K562 (cell line): ENCODE data around the gene CCDC186. TPM values are rescaled to one million over a fixed set of nuclear protein-coding genes. Genes with fewer than 3 reads are reported as not detected.

ENCODE experiments used
- ATAC-seq: fragments of 200-7000 bp; cut with Tn5 transposase; 3 replicates; pipeline ENCODE4 v1.9.1; 2020; ENCODE audit warnings: moderate library complexity
- BruUV-seq: library from RNA; stranded (reverse); fragments of 400-500 nt; replicated peaks from 2 replicates; lab custom pipeline; 2021; lab: Mats Ljungman, UMichigan
- CTCF ChIA-PET: fragments of 300-600 bp; formaldehyde crosslinking; extraction: SDS; loops from one replicate; lab custom pipeline; 2021; ENCODE audit warnings: low intra/inter-chr PET ratio; lab: Yijun Ruan, JAX
- POLR2A ChIA-PET: fragments of 300-600, 350-650 bp; sonication (Branson Sonifier 250); formaldehyde crosslinking; extraction: SDS; loops from one replicate; lab custom pipeline; 2021; ENCODE audit warnings: antibody characterized with exemption, inconsistent platforms; lab: Yijun Ruan, JAX
- DNase-seq, 4 experiments: peaks; one replicate each; pipeline versions ENCODE4 v3.0.0 to v3.0.0-alpha.2; 2011 to 2018; ENCODE audit warnings: low spot score in 3 of 4, mixed read lengths in 3 of 4; ENCODE audit errors: extremely low read depth in 1 of 4
- FAIRE-seq: peaks from 2 replicates; lab custom pipeline; 2011; peaks lifted over from hg19 to GRCh38; lab: Jason Lieb, UNC
- H2AFZ ChIP-seq: 2 replicates; pipeline ENCODE4 v1.6.0; 2011; ENCODE audit warnings: low read depth, low read length, control low read depth, inconsistent platforms
- H3K27ac ChIP-seq: fragments of 200-600 bp; 3 replicates; pipeline ENCODE4 v1.8.0; 2011; ENCODE audit warnings: low read depth, mild to moderate bottlenecking, control low read depth, inconsistent platforms, low read length, moderate library complexity, mixed read lengths; ENCODE audit errors: extremely low read depth
- H3K27me3 ChIP-seq, 2 experiments: fragments of 300-600 bp in 1 of 2; 2 replicates in 1 of 2; 3 replicates in 1 of 2; pipeline versions ENCODE4 v1.6.0 to v1.8.0; 2011; ENCODE audit warnings: inconsistent platforms in 2 of 2, low read length in 2 of 2, mild to moderate bottlenecking in 1 of 2, mixed read lengths in 1 of 2, moderate library complexity in 1 of 2; ENCODE audit not compliant: control insufficient read depth in 2 of 2, insufficient read depth in 2 of 2
- H3K36me3 ChIP-seq: fragments of 300-600 bp; 3 replicates; pipeline ENCODE4 v1.8.0; 2011; ENCODE audit warnings: mild to moderate bottlenecking, low read length, inconsistent platforms; ENCODE audit not compliant: control insufficient read depth, insufficient read depth
- H3K4me1 ChIP-seq, 2 experiments: fragments of 200-600 bp in 1 of 2; replicated peaks in 1 of 2; 2 replicates in 1 of 2; 3 replicates in 1 of 2; pipeline versions ENCODE4 v1.5.1 to v1.8.0; 2011; ENCODE audit warnings: inconsistent platforms in 2 of 2, low read length in 2 of 2, mild to moderate bottlenecking in 1 of 2, mixed read lengths in 1 of 2, moderate library complexity in 1 of 2; ENCODE audit not compliant: control insufficient read depth in 2 of 2, insufficient read depth in 2 of 2
- H3K4me2 ChIP-seq: 2 replicates; pipeline ENCODE4 v1.6.1; 2011; ENCODE audit warnings: low read length, control low read depth, inconsistent platforms, mixed read lengths; ENCODE audit not compliant: insufficient read depth
- H3K4me3 ChIP-seq: fragments of 200-600 bp; sonication (generic), shearing (Covaris generic); 2 replicates; pipeline ENCODE4 v1.5.1; 2016; ENCODE audit warnings: control low read depth, inconsistent platforms
- H3K79me2 ChIP-seq: fragments of 200-600 bp; 3 replicates; pipeline ENCODE4 v1.8.0; 2011; ENCODE audit warnings: low read length, inconsistent platforms; ENCODE audit not compliant: control insufficient read depth, insufficient read depth
- H3K9ac ChIP-seq, 2 experiments: 2 replicates each; pipeline versions ENCODE4 v1.6.0 to v1.6.1; 2011; ENCODE audit warnings: low read depth in 2 of 2, low read length in 2 of 2, control low read depth in 1 of 2, inconsistent platforms in 1 of 2, mild to moderate bottlenecking in 1 of 2, mixed read lengths in 1 of 2; ENCODE audit not compliant: insufficient read depth in 1 of 2
- H3K9me1 ChIP-seq: one replicate; pipeline ENCODE4 v1.6.0; 2011; ENCODE audit warnings: inconsistent platforms, mild to moderate bottlenecking, low read length, moderate library complexity; ENCODE audit not compliant: control insufficient read depth, insufficient read depth
- H3K9me3 ChIP-seq: replicated peaks from 2 replicates; pipeline ENCODE4 v1.5.1; 2011; ENCODE audit warnings: low read depth, low read length, inconsistent platforms; ENCODE audit not compliant: control insufficient read depth, insufficient read depth
- H4K20me1 ChIP-seq: replicated peaks from 2 replicates; pipeline ENCODE4 v1.6.1; 2011; ENCODE audit warnings: low read length, inconsistent platforms, mixed read lengths; ENCODE audit not compliant: control insufficient read depth, insufficient read depth
- C11orf30 ChIP-seq: fragments of 450-650 bp; IDR thresholded peaks from 2 replicates; pipeline ENCODE4 v1.6.1; 2016; ENCODE audit warnings: low read depth, mild to moderate bottlenecking
- CREB1 ChIP-seq, 2 experiments: sonication (generic) in 1 of 2; formaldehyde crosslinking in 1 of 2; IDR thresholded peaks; 2 replicates each; pipeline versions ENCODE4 v1.6.1 to v1.8.0; 2012 to 2022; ENCODE audit warnings: inconsistent platforms in 1 of 2, mild to moderate bottlenecking in 1 of 2, missing genetic modification reagents in 1 of 2, moderate library complexity in 1 of 2
- FOS ChIP-seq: IDR thresholded peaks from 3 replicates; pipeline ENCODE4 v1.6.1; 2011; ENCODE audit not compliant: insufficient read length; ENCODE audit errors: extremely low read depth
- YY1 ChIP-seq, 3 experiments: IDR thresholded peaks; 2 replicates each; pipeline ENCODE4 v1.6.1; 2011; ENCODE audit warnings: low read length in 2 of 3, mild to moderate bottlenecking in 2 of 3, moderate library complexity in 2 of 3, borderline replicate concordance in 1 of 3, control low read depth in 1 of 3, low read depth in 1 of 3; ENCODE audit not compliant: insufficient read depth in 3 of 3, insufficient replicate concordance in 2 of 3, control insufficient read depth in 1 of 3, insufficient read length in 1 of 3; ENCODE audit errors: extremely low read depth in 1 of 3
- ZNF124 ChIP-seq: sonication (generic); formaldehyde crosslinking; IDR thresholded peaks from 2 replicates; pipeline ENCODE4 v1.8.1; 2022; ENCODE audit warnings: missing genetic modification reagents
- ZNF316 ChIP-seq: fragments of 450-650 bp; IDR thresholded peaks from 2 replicates; pipeline ENCODE4 v1.6.1; 2016
- ZNF695 ChIP-seq: fragments of 450-650 bp; formaldehyde crosslinking; IDR thresholded peaks from 2 replicates; pipeline ENCODE4 v1.4.0; 2020; ENCODE audit warnings: mild to moderate bottlenecking, moderate library complexity
- ZNF75A ChIP-seq: fragments of 450-650 bp; formaldehyde crosslinking; IDR thresholded peaks from 2 replicates; pipeline ENCODE4 v1.4.0; 2020; ENCODE audit warnings: mild to moderate bottlenecking
- ZSCAN32 ChIP-seq: fragments of 450-650 bp; formaldehyde crosslinking; IDR thresholded peaks from 2 replicates; pipeline ENCODE4 v1.4.0; 2020; ENCODE audit warnings: mild to moderate bottlenecking, moderate library complexity
- WGBS: fragments of 100-300 bp; shearing (Covaris generic); methylation state at CpG from one replicate; pipeline ENCODE4 v1.1.6; 2016; ENCODE audit warnings: low coverage, mixed read lengths; ENCODE audit not compliant: insufficient coverage; ENCODE audit errors: missing lambda C conversion rate; 5-methylcytosine and 5-hydroxymethylcytosine counted together
- in situ Hi-C: fragments of 300-500 bp; cut with MboI; formaldehyde crosslinking; loops from 4 replicates; pipeline ENCODE4 v1.15.0; 2018; ENCODE audit warnings: inconsistent platforms, mixed read lengths
- intact Hi-C: fragments of 100-400 bp; cut with micrococcal nuclease; formaldehyde crosslinking; loops from 2 replicates; pipeline ENCODE4 v1.14.2; 2022
- polyA plus RNA-seq, 8 experiments: library from polyadenylated mRNA; depleted of rRNA in 4 of 8; stranded (reverse) in 5 of 8; unstranded in 3 of 8; fragments of >200 nt; fragmentation: Nextera tagmentation in 2 of 8; fragmentation: Illumina TruSeq in 1 of 8; extraction: Ambion mirVana in 2 of 8; extraction: Trizol in 1 of 8; gene quantifications; 2 replicates each; pipeline versions ENCODE4 v1.2.1 to v1.2.3, GENCODE V29; 2011 to 2014; ENCODE audit warnings: inconsistent platforms in 1 of 8, missing spikeins in 1 of 8
- total RNA-seq, 7 experiments: library from RNA; depleted of rRNA in 6 of 7; stranded (reverse); fragments of >200 nt in 6 of 7; fragmentation: Illumina TruSeq in 2 of 7; extraction: Trizol in 2 of 7; gene quantifications; 2 replicates each; pipeline versions ENCODE4 v1.2.1 to v1.2.3, GENCODE V29; 2011 to 2021; ENCODE audit warnings: low replicate concordance in 1 of 7
- TF ChIP-seq, protein P1 (sequence below): IDR thresholded peaks from 2 replicates; pipeline ENCODE4 v1.6.1; 2011; ENCODE audit warnings: borderline replicate concordance, low read depth, mild to moderate bottlenecking, moderate library complexity, low read length; ENCODE audit not compliant: insufficient read depth, poor library complexity, severe bottlenecking

Gene CCDC186
- total and polyA plus RNA-seq, 9 of the 15 experiments (the other 6 are each of a cell fraction or from before 2014, with no cell fraction given): 2.0 to 7.5 (median 4.7) TPM

DNA sequence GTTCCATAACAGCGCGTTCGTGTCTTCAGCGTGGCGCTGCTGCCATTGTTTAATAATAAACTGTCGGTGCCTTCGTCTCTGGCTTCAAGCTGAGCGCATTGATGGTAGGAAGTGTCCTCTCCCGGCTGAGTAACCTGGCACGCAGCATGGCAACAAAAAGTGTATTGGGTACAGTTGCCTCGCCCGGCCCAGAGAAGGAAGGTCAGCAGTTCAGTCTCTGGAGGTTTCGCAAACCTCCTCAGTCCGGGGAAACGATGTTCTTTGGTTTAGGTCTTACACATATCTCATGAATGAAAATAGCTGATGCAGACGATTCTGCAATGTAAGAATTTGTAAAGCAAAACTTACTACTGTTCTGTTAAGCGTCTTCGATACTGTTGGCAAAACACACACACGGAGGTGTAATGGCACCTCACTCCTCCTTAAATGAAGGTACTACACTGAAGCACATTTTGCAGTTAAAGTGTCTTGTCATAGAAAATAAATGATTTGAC lies 739 bp upstream of the CCDC186 start:
- Histone ChIP-seq H3K9me1 (no peaks in the 10 kb centered on the region), H3K4me3 (peak overlapping the region; percentile 70), H2AFZ (peak overlapping the region; percentile 90), H4K20me1 (no peaks in the 10 kb centered on the region), H3K4me1 (peaks cover 6 to 12% of the 10 kb centered on the region in 2 experiments; a peak in 4 of 5 replicates), H3K4me2 (peak overlapping the region; percentile 92), H3K27me3 (no peaks in the 10 kb centered on the region), H3K9ac (peak overlapping the region; percentile 88), H3K9me3 (no peaks in the 10 kb centered on the region), H3K27ac (peak overlapping the region; percentile 85; the same call in 1 of the 3 replicates), H3K36me3 (no peaks in the 10 kb centered on the region), H3K79me2 (peaks cover 37% of the 10 kb centered on the region)
- ChIA-PET POLR2A (interaction anchor here (0.6 to 1.0 kb wide), 2 partner anchors 9 to 372 kb away, joined by 3 to 5 read pairs; no protein-coding TSS in a partner anchor), CTCF (no interaction called here)
- in situ Hi-C loops: no loop called here
- intact Hi-C loops: no loop called here
- ATAC-seq (no peak), DNase-seq (no peak), FAIRE-seq (no peak)
- no TSS peak for BruUV-seq
- WGBS: 5% methylated on average over 19 of the region's 19 CpGs
- TF ChIP-seq ZSCAN32 (CRISPR knock-in tag) (no peak), ZNF695 (CRISPR knock-in tag) (no peak), ZNF316 (peak; percentile 81), FOS (no peak), YY1 (IDR thresholded peaks at IDR 0.05; ENCODE audit: borderline replicate concordance in 1 of 3, control insufficient read depth in 1 of 3, extremely low read depth in 1 of 3, insufficient read depth in 3 of 3, insufficient read length in 1 of 3, insufficient replicate concordance in 2 of 3, low read depth in 1 of 3, low read length in 2 of 3) (peak in 1 of 3 experiments; percentile 12), C11orf30 (peak; percentile 47; the same call in 1 of the 2 replicates), CREB1 (IDR thresholded peaks at IDR 0.05) (no peak), CREB1 (CRISPR knock-in tag; IDR thresholded peaks at IDR 0.05) (no peak), ZNF124 (CRISPR knock-in tag) (no peak), ZNF75A (CRISPR knock-in tag) (no peak)
- TF ChIP-seq, protein P1, sequence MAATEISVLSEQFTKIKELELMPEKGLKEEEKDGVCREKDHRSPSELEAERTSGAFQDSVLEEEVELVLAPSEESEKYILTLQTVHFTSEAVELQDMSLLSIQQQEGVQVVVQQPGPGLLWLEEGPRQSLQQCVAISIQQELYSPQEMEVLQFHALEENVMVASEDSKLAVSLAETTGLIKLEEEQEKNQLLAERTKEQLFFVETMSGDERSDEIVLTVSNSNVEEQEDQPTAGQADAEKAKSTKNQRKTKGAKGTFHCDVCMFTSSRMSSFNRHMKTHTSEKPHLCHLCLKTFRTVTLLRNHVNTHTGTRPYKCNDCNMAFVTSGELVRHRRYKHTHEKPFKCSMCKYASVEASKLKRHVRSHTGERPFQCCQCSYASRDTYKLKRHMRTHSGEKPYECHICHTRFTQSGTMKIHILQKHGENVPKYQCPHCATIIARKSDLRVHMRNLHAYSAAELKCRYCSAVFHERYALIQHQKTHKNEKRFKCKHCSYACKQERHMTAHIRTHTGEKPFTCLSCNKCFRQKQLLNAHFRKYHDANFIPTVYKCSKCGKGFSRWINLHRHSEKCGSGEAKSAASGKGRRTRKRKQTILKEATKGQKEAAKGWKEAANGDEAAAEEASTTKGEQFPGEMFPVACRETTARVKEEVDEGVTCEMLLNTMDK: peak; percentile 2
